ENCODE measurements around the gene SRPRB. TPM values are rescaled to one million over a fixed set of nuclear protein-coding genes. Genes with fewer than 3 reads are reported as not detected.

Gene SRPRB
- total RNA-seq, 1 donor from 2014 or later: 91.5 TPM

GRCh38 chr3:133788024-133788423, 17.6 kb upstream of the SRPRB start:
- H3K27me3 Mint-ChIP-seq (ENCODE audit: low read depth): peaks cover 8% of the 10 kb centered on the region

GRCh38 chr3:133792171-133792763, 13.3 kb upstream of the SRPRB start:
- no peak overlapping the region for H3K27ac Mint-ChIP-seq
- intact Hi-C loops (cut with micrococcal nuclease): no loop called here
- H3K9me3 Mint-ChIP-seq: peaks cover 35% of the 10 kb centered on the region
- peaks cover 5% of the 10 kb centered on the region for H3K27me3 Mint-ChIP-seq (ENCODE audit: low read depth)
- no peak overlapping the region for H3K4me3 Mint-ChIP-seq (ENCODE audit: low read depth)
- DNase-seq (ENCODE audit: low spot score): no peak
- no peaks in the 10 kb centered on the region for H3K4me1 Mint-ChIP-seq (ENCODE audit: low read depth)
- H3K36me3 Mint-ChIP-seq (ENCODE audit: low read depth): peaks cover 6% of the 10 kb centered on the region

More at GRCh38 chr3:133788024-133788423, 17.6 kb upstream of the SRPRB start:
- intact Hi-C loops (cut with micrococcal nuclease): no loop called here
- no peak overlapping the region for H3K27ac Mint-ChIP-seq
- H3K4me1 Mint-ChIP-seq (ENCODE audit: low read depth): no peaks in the 10 kb centered on the region
- H3K9me3 Mint-ChIP-seq: peaks cover 28% of the 10 kb centered on the region
- no peak overlapping the region for H3K4me3 Mint-ChIP-seq (ENCODE audit: low read depth)
- DNase-seq (ENCODE audit: low spot score): no peak
- peaks cover 4% of the 10 kb centered on the region for H3K36me3 Mint-ChIP-seq (ENCODE audit: low read depth)

- DNase-seq (ENCODE audit: low spot score): no peak
- Mint-ChIP-seq H3K4me1 (ENCODE audit: low read depth) (no peaks in the 10 kb centered on the region), H3K36me3 (ENCODE audit: low read depth) (peaks cover 6% of the 10 kb centered on the region), H3K4me3 (ENCODE audit: low read depth) (no peak overlapping the region), H3K27ac (no peak overlapping the region), H3K9me3 (peaks cover 11% of the 10 kb centered on the region), H3K27me3 (ENCODE audit: low read depth) (peaks cover 33% of the 10 kb centered on the region)
- intact Hi-C loops (cut with micrococcal nuclease): no loop called here
Observed at GRCh38 chr3:133797396-133798105, 8.1 kb upstream of the SRPRB start.

- Mint-ChIP-seq H3K27ac (no peak overlapping the region), H3K4me3 (ENCODE audit: low read depth) (no peak overlapping the region), H3K4me1 (ENCODE audit: low read depth) (no peaks in the 10 kb centered on the region), H3K9me3 (peaks cover 3% of the 10 kb centered on the region), H3K27me3 (ENCODE audit: low read depth) (peaks cover 37% of the 10 kb centered on the region), H3K36me3 (ENCODE audit: low read depth) (no peaks in the 10 kb centered on the region)
- DNase-seq (ENCODE audit: low spot score): no peak
- intact Hi-C loops (cut with micrococcal nuclease): loop anchor here (10.0 kb wide), 1 partner anchor 1385 kb away; the partner anchor contains the start of gene DNAJC13
Observed at GRCh38 chr3:133799794-133800585, 5.6 kb upstream of the SRPRB start.

GRCh38 chr3:133803469-133803868, 2.1 kb upstream of the SRPRB start:
- H3K4me1 Mint-ChIP-seq (ENCODE audit: low read depth): peaks cover 14% of the 10 kb centered on the region
- no peaks in the 10 kb centered on the region for H3K9me3 Mint-ChIP-seq
- DNase-seq (ENCODE audit: low spot score): no peak
- H3K27ac Mint-ChIP-seq: no peak overlapping the region
- H3K27me3 Mint-ChIP-seq (ENCODE audit: low read depth): peaks cover 23% of the 10 kb centered on the region
- H3K4me3 Mint-ChIP-seq (ENCODE audit: low read depth): no peak overlapping the region
- intact Hi-C loops (cut with micrococcal nuclease): loop anchor here (10.0 kb wide), 1 partner anchor 1389 kb away; the partner anchor contains the start of gene DNAJC13
- H3K36me3 Mint-ChIP-seq (ENCODE audit: low read depth): peaks cover 21% of the 10 kb centered on the region

- Mint-ChIP-seq H3K9me3 (no peaks in the 10 kb centered on the region), H3K4me1 (ENCODE audit: low read depth) (peaks cover 14% of the 10 kb centered on the region), H3K27ac (peak overlapping the region; percentile 90), H3K4me3 (ENCODE audit: low read depth) (peak overlapping the region; percentile 94), H3K27me3 (ENCODE audit: low read depth) (peaks cover 18% of the 10 kb centered on the region), H3K36me3 (ENCODE audit: low read depth) (peaks cover 30% of the 10 kb centered on the region)
- no peak for DNase-seq (ENCODE audit: low spot score)
- intact Hi-C loops (cut with micrococcal nuclease): loop anchor here (1.0 to 10.0 kb wide), 6 partner anchors 143 to 1390 kb away; partner anchors contain the start of genes CDV3, CEP63, DNAJC13 and NPHP3
Observed at GRCh38 chr3:133804896-133805295, 719 bp upstream of the SRPRB start.

GRCh38 chr3:133805384-133805701, 272 bp upstream of the SRPRB start:
- no peaks in the 10 kb centered on the region for H3K9me3 Mint-ChIP-seq
- H3K27me3 Mint-ChIP-seq (ENCODE audit: low read depth): peaks cover 13% of the 10 kb centered on the region
- H3K27ac Mint-ChIP-seq: peak overlapping the region; percentile 90
- peak overlapping the region; percentile 94 for H3K4me3 Mint-ChIP-seq (ENCODE audit: low read depth)
- intact Hi-C loops (cut with micrococcal nuclease): loop anchor here (1.0 to 10.0 kb wide), 6 partner anchors 143 to 1391 kb away; partner anchors contain the start of genes CDV3, CEP63, DNAJC13 and NPHP3
- DNase-seq (ENCODE audit: low spot score): no peak
- H3K4me1 Mint-ChIP-seq (ENCODE audit: low read depth): peaks cover 17% of the 10 kb centered on the region
- H3K36me3 Mint-ChIP-seq (ENCODE audit: low read depth): peaks cover 34% of the 10 kb centered on the region

- no peak overlapping the region for H3K4me3 Mint-ChIP-seq (ENCODE audit: low read depth)
- no peak overlapping the region for H3K27ac Mint-ChIP-seq
- no peaks in the 10 kb centered on the region for H3K27me3 Mint-ChIP-seq (ENCODE audit: low read depth)
Observed at GRCh38 chr3:133812872-133813271, 7.3 kb downstream of the SRPRB start.

GRCh38 chr3:133815386-133815785, 9.8 kb downstream of the SRPRB start:
- DNase-seq (ENCODE audit: low spot score): no peak
- peaks cover 72% of the 10 kb centered on the region for H3K36me3 Mint-ChIP-seq (ENCODE audit: low read depth)
- no peaks in the 10 kb centered on the region for H3K9me3 Mint-ChIP-seq
- intact Hi-C loops (cut with micrococcal nuclease): no loop called here
- no peak overlapping the region for H3K4me3 Mint-ChIP-seq (ENCODE audit: low read depth)
- H3K4me1 Mint-ChIP-seq (ENCODE audit: low read depth): peaks cover 9% of the 10 kb centered on the region
- no peak overlapping the region for H3K27ac Mint-ChIP-seq
- no peaks in the 10 kb centered on the region for H3K27me3 Mint-ChIP-seq (ENCODE audit: low read depth)

More at GRCh38 chr3:133812872-133813271, 7.3 kb downstream of the SRPRB start:
- DNase-seq (ENCODE audit: low spot score): no peak
- Mint-ChIP-seq H3K4me1 (ENCODE audit: low read depth) (peaks cover 9% of the 10 kb centered on the region), H3K9me3 (no peaks in the 10 kb centered on the region), H3K36me3 (ENCODE audit: low read depth) (peaks cover 73% of the 10 kb centered on the region)
- intact Hi-C loops (cut with micrococcal nuclease): no loop called here

GRCh38 chr3:133820129-133820528, 14.5 kb downstream of the SRPRB start:
- H3K36me3 Mint-ChIP-seq (ENCODE audit: low read depth): peaks cover 75% of the 10 kb centered on the region
- H3K27me3 Mint-ChIP-seq (ENCODE audit: low read depth): no peaks in the 10 kb centered on the region
- H3K4me3 Mint-ChIP-seq (ENCODE audit: low read depth): no peak overlapping the region
- intact Hi-C loops (cut with micrococcal nuclease): no loop called here
- peaks cover 4% of the 10 kb centered on the region for H3K4me1 Mint-ChIP-seq (ENCODE audit: low read depth)
- no peak for DNase-seq (ENCODE audit: low spot score)
- no peak overlapping the region for H3K27ac Mint-ChIP-seq
- no peaks in the 10 kb centered on the region for H3K9me3 Mint-ChIP-seq

GRCh38 chr3:133820889-133821675, 15.5 kb downstream of the SRPRB start:
- Mint-ChIP-seq H3K27ac (no peak overlapping the region), H3K9me3 (no peaks in the 10 kb centered on the region), H3K36me3 (ENCODE audit: low read depth) (peaks cover 73% of the 10 kb centered on the region), H3K27me3 (ENCODE audit: low read depth) (no peaks in the 10 kb centered on the region), H3K4me1 (ENCODE audit: low read depth) (peaks cover 3% of the 10 kb centered on the region), H3K4me3 (ENCODE audit: low read depth) (no peak overlapping the region)
- DNase-seq (ENCODE audit: low spot score): no peak
- intact Hi-C loops (cut with micrococcal nuclease): no loop called here
